AG04450 (cell line): ENCODE data around the gene RRBP1. TPM values are rescaled to one million over a fixed set of nuclear protein-coding genes. Genes with fewer than 3 reads are reported as not detected.
A peak's percentile ranks its signal among the peaks of the same experiment; 100 is the strongest.

Source experiments
- CTCF ChIA-PET: fragments of 300-600, 350-600 bp; formaldehyde crosslinking; extraction: SDS; loops from one replicate; lab custom pipeline; 2022; ENCODE audit warnings: antibody characterized with exemption, inconsistent platforms; lab: Charles Lee
- POLR2A ChIA-PET: fragments of 350-600 bp; formaldehyde crosslinking; extraction: SDS; loops from one replicate; lab custom pipeline; 2021; ENCODE audit warnings: antibody characterized with exemption, inconsistent platforms; lab: Yijun Ruan, JAX
- DNase-seq: peaks from one replicate; pipeline ENCODE4 v3.0.0-alpha.2; 2011; ENCODE audit warnings: low read depth, low spot score
- H3K27ac ChIP-seq: one replicate; pipeline ENCODE4 v1.5.1; 2012; ENCODE audit warnings: low read depth, low read length, control low read depth
- H3K27me3 ChIP-seq: one replicate; pipeline ENCODE4 v1.6.0; 2012; ENCODE audit warnings: low read length; ENCODE audit not compliant: control insufficient read depth, insufficient read depth
- H3K4me3 ChIP-seq: 2 replicates; pipeline ENCODE4 v1.5.1; 2011; ENCODE audit warnings: mild to moderate bottlenecking, low read depth, low read length, control low read depth
- H3K9me3 ChIP-seq: 2 replicates; pipeline ENCODE4 v1.5.1; 2012; ENCODE audit warnings: low read length; ENCODE audit not compliant: control insufficient read depth, insufficient read depth
- CTCF ChIP-seq: IDR thresholded peaks from 2 replicates; pipeline ENCODE4 v1.5.1; 2011; ENCODE audit warnings: low read depth, low read length, control low read depth, inconsistent platforms
- polyA plus RNA-seq: library from polyadenylated mRNA; depleted of rRNA; stranded (reverse); fragments of >200 nt; gene quantifications from 2 replicates; pipeline ENCODE4 v1.2.3, GENCODE V29; 2011

Gene RRBP1
- polyA plus RNA-seq, 1 experiment: 153 TPM

- no peak for TF ChIP-seq CTCF
- ChIA-PET CTCF (interaction anchor here (0.9 to 1.1 kb wide), 2 partner anchors 10 to 205 kb away, joined by 3 read pairs; no protein-coding TSS in a partner anchor), POLR2A (no interaction called here)
- Histone ChIP-seq H3K9me3 (peaks cover 14% of the 10 kb centered on the region), H3K4me3 (no peak overlapping the region), H3K27me3 (no peaks in the 10 kb centered on the region), H3K27ac (no peak overlapping the region)
- no peak for DNase-seq
Measured at GRCh38 chr20:17690144-17690543, 8.1 kb upstream of the RRBP1 start.

- TF ChIP-seq CTCF: no peak
- Histone ChIP-seq H3K27ac (peak overlapping the region; percentile 61), H3K4me3 (no peak overlapping the region), H3K9me3 (peaks cover 14% of the 10 kb centered on the region), H3K27me3 (peaks cover 5% of the 10 kb centered on the region)
- ChIA-PET CTCF (interaction anchor here (0.8 to 1.3 kb wide), 4 partner anchors 12 to 209 kb away, joined by 3 to 4 read pairs (median 4); no protein-coding TSS in a partner anchor), POLR2A (interaction anchor here (0.5 to 1.2 kb wide), 6 partner anchors 24 to 496 kb away, joined by 3 to 5 read pairs (median 4); no protein-coding TSS in a partner anchor)
- DNase-seq: peak; percentile 78
Measured at GRCh38 chr20:17688965-17689364, 6.9 kb upstream of the RRBP1 start.

GRCh38 chr20:17687800-17688199 lies 5.8 kb upstream of the RRBP1 start:
- Histone ChIP-seq H3K27me3 (peaks cover 5% of the 10 kb centered on the region), H3K4me3 (no peak overlapping the region), H3K9me3 (peaks cover 14% of the 10 kb centered on the region), H3K27ac (no peak overlapping the region)
- DNase-seq: no peak
- CTCF ChIA-PET: no interaction called here
- TF ChIP-seq CTCF: no peak
- POLR2A ChIA-PET: no interaction called here

- TF ChIP-seq CTCF: no peak
- no peak for DNase-seq
- peaks cover 5% of the 10 kb centered on the region for H3K27me3 ChIP-seq
- no peak overlapping the region for H3K27ac ChIP-seq
- H3K4me3 ChIP-seq: no peak overlapping the region
- ChIA-PET CTCF (interaction anchor here (0.6 kb wide), 1 partner anchor 164 kb away, joined by 4 read pairs; no protein-coding TSS in a partner anchor), POLR2A (interaction anchor here (0.6 kb wide), 1 partner anchor 180 kb away, joined by 3 read pairs; no protein-coding TSS in a partner anchor)
- peaks cover 14% of the 10 kb centered on the region for H3K9me3 ChIP-seq
Measured at GRCh38 chr20:17685168-17685567, 3.1 kb upstream of the RRBP1 start.

- H3K9me3 ChIP-seq: peaks cover 14% of the 10 kb centered on the region
- ChIA-PET POLR2A (interaction anchor here (0.6 kb wide), 1 partner anchor 179 kb away, joined by 3 read pairs; no protein-coding TSS in a partner anchor), CTCF (interaction anchor here (0.6 to 3.1 kb wide), 2 partner anchors 165 to 214 kb away, joined by 4 to 20 read pairs; no protein-coding TSS in a partner anchor)
- H3K27me3 ChIP-seq: peaks cover 5% of the 10 kb centered on the region
- H3K27ac ChIP-seq: no peak overlapping the region
- no peak for TF ChIP-seq CTCF
- no peak overlapping the region for H3K4me3 ChIP-seq
- DNase-seq: no peak
Measured at GRCh38 chr20:17684077-17684888, 2.2 kb upstream of the RRBP1 start.
